KOPT-K1 (cell line): ENCODE measurements around the gene VTI1A.

Experiments used
- H3K27ac ChIP-seq: fragments of 200-600 bp; sonication (generic); 2 replicates; pipeline ENCODE4 v1.5.1; 2016; ENCODE audit warnings: antibody characterized with exemption, mild to moderate bottlenecking, low read depth, low read length; ENCODE audit not compliant: poor library complexity, severe bottlenecking
- H3K36me3 ChIP-seq: fragments of 200-600 bp; sonication (generic); 2 replicates; pipeline ENCODE4 v1.5.1; 2017; ENCODE audit warnings: antibody characterized with exemption, mild to moderate bottlenecking, low read length, moderate library complexity; ENCODE audit not compliant: insufficient read depth
- H3K9me3 ChIP-seq: fragments of 200-600 bp; sonication (generic); 2 replicates; pipeline ENCODE4 v1.5.1; 2017; ENCODE audit warnings: antibody characterized with exemption, low read length, mild to moderate bottlenecking; ENCODE audit not compliant: insufficient read depth, poor library complexity, severe bottlenecking

The VTI1A gene

DNA sequence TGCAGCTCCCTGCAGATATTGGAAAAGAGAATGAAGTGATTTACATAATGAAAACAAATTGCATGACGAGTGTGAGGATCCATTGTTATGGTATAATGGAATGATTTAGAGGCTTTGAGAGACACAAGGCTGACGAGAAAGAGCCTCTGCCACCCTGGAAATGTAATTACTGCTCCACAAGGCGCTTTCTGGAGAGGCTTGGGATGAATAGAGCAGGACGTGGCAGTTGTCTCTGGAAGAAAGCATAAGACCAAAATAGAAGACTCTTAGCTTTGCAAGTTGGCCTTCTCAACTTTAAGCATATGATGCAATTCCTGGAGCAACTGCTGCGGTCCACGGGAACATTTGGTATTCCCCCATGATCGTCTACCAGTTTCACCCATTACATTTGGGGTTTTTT lies 321.1 kb downstream of the VTI1A start:
- Histone ChIP-seq H3K9me3 (no peaks in the 10 kb centered on the region), H3K27ac (no peak overlapping the region), H3K36me3 (no peaks in the 10 kb centered on the region)

- Histone ChIP-seq H3K36me3 (no peaks in the 10 kb centered on the region), H3K9me3 (no peaks in the 10 kb centered on the region), H3K27ac (no peak overlapping the region)
These were observed 322.1 kb downstream of the VTI1A start for GRCh38 chr10:112769081-112769480.

- Histone ChIP-seq H3K9me3 (no peaks in the 10 kb centered on the region), H3K27ac (no peak overlapping the region), H3K36me3 (no peaks in the 10 kb centered on the region)
These were observed 322.8 kb downstream of the VTI1A start for GRCh38 chr10:112769611-112770370.

DNA sequence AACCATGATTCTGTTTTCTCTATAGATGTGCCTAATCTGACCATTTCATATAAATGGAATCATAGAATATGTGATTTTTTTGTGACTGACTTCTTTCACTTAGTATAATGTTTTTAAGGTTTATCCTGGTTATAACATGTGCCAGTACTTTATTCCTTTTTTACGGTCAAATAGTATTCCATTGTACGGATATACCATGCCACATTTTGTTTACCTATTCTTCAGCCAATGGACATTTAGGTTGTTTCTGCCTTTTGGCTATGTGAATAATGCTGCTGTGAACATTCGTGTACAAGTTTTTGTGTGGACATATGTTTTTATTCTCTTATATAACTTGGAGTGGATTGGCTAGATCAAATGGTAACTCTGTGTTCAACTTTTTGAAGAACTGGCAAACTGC lies 324.7 kb downstream of the VTI1A start:
- Histone ChIP-seq H3K9me3 (no peaks in the 10 kb centered on the region), H3K36me3 (no peaks in the 10 kb centered on the region), H3K27ac (no peak overlapping the region)

GRCh38 chr10:112773783-112774182 lies 326.8 kb downstream of the VTI1A start:
- Histone ChIP-seq H3K27ac (no peak overlapping the region), H3K36me3 (no peaks in the 10 kb centered on the region), H3K9me3 (no peaks in the 10 kb centered on the region)

DNA sequence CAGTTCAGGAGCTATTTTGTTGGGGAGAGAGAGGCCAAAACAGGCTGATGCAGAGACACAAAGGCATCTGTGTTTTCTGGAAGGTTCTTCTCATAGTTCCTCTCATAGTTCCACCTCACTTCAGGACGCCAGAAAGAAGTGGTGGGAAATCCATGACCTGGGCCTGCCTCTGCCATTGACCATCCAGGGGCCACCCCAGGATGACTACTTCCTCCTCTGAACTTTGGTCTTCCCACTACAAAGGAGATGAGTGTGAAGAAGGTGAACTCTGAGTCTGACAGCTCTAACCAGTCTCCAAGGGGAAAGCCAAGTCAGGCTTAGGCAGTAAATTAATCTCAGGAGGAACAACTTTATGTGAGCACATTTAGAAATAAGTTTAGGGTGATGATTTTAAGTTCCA lies 327.2 kb downstream of the VTI1A start:
- no peak overlapping the region for H3K27ac ChIP-seq
- H3K36me3 ChIP-seq, result no peaks in the 10 kb centered on the region
- H3K9me3 ChIP-seq, result no peaks in the 10 kb centered on the region

DNA sequence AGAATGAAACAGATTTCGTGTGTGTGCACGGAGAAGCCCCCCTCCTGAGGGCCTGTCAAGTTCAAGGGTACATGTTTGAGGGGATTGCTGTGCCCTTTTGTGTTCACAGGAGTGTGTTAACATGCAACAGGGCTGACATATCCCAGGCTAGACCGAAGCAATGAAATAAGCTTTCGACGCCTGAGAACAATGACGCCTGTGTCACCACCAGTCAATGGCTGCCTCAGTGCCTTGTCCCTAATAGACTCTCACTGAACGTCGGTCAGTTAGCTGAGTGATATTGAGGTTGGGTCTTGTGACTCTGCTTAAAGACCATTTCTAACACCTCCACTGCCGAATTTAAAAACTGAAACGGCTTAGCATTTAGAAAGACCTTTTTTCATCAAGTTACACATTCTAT lies 327.8 kb downstream of the VTI1A start:
- H3K36me3 ChIP-seq, result no peaks in the 10 kb centered on the region
- H3K9me3 ChIP-seq, result no peaks in the 10 kb centered on the region
- no peak overlapping the region for H3K27ac ChIP-seq

GRCh38 chr10:112775381-112775780 lies 328.4 kb downstream of the VTI1A start:
- Histone ChIP-seq H3K36me3 (no peaks in the 10 kb centered on the region), H3K9me3 (no peaks in the 10 kb centered on the region), H3K27ac (no peak overlapping the region)

GRCh38 chr10:112775892-112776674 lies 329.1 kb downstream of the VTI1A start:
- no peak overlapping the region for H3K27ac ChIP-seq
- no peaks in the 10 kb centered on the region for H3K9me3 ChIP-seq
- H3K36me3 ChIP-seq, result no peaks in the 10 kb centered on the region

DNA sequence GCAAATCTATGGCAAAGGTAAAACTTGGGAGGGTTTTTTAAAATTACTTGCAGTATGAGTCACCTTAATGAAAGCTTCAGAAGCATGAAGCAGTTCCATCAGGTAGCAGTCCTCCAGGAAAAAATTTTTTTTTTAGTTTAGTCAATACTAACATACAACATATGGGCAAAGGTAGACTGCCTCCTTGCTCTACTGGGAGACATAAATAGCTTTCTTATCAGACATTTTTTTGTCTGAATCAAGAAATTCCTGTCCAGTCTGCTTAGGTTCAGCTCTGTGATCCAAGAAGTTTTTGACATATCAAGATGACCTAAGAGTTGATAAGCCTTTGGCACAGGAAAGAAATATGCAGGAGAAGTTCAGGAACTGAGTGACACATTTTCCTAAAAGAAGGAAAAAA lies 331.6 kb downstream of the VTI1A start:
- no peaks in the 10 kb centered on the region; the same call in 1 of the 2 replicates for H3K36me3 ChIP-seq
- H3K27ac ChIP-seq, result no peak overlapping the region
- H3K9me3 ChIP-seq, result no peaks in the 10 kb centered on the region

GRCh38 chr10:112779025-112779770 lies 332.2 kb downstream of the VTI1A start:
- no peaks in the 10 kb centered on the region; the same call in 1 of the 2 replicates for H3K36me3 ChIP-seq
- H3K27ac ChIP-seq, result no peak overlapping the region
- H3K9me3 ChIP-seq, result no peaks in the 10 kb centered on the region

- H3K9me3 ChIP-seq, result no peaks in the 10 kb centered on the region
- H3K27ac ChIP-seq, result no peak overlapping the region
These were observed 335.3 kb downstream of the VTI1A start for GRCh38 chr10:112782200-112782907.

GRCh38 chr10:112783351-112784021 lies 336.5 kb downstream of the VTI1A start:
- Histone ChIP-seq H3K9me3 (no peaks in the 10 kb centered on the region), H3K36me3 (no peaks in the 10 kb centered on the region; the same call in 1 of the 2 replicates), H3K27ac (no peak overlapping the region)

More at GRCh38 chr10:112782200-112782907, 335.3 kb downstream of the VTI1A start:
- no peaks in the 10 kb centered on the region; the same call in 1 of the 2 replicates for H3K36me3 ChIP-seq

- Histone ChIP-seq H3K9me3 (peaks cover under 1% of the 10 kb centered on the region), H3K36me3 (no peaks in the 10 kb centered on the region; the same call in 1 of the 2 replicates), H3K27ac (no peak overlapping the region)
These were observed 337.0 kb downstream of the VTI1A start for GRCh38 chr10:112784022-112784461.
